ENCODE results near the gene PADI4.

Gene PADI4

GRCh38 chr1:17358557-17358956, 50.6 kb downstream of the PADI4 start:
- no peaks in the 10 kb centered on the region for H3K36me3 ChIP-seq (ENCODE audit: control insufficient read depth, low read depth, low read length)
- H3K27me3 ChIP-seq (ENCODE audit: control insufficient read depth, insufficient read depth, low read length) = no peaks in the 10 kb centered on the region
- no peak overlapping the region for H3K27ac ChIP-seq (ENCODE audit: low read length)
- no peak overlapping the region for H3K9ac ChIP-seq (ENCODE audit: low read length)
- H3K9me3 ChIP-seq (ENCODE audit: control insufficient read depth, low read depth, low read length) = no peaks in the 10 kb centered on the region
- no peaks in the 10 kb centered on the region for H3K4me1 ChIP-seq (ENCODE audit: control insufficient read depth, low read depth, low read length)
- H3K4me3 ChIP-seq (ENCODE audit: low read length) = no peak overlapping the region

GRCh38 chr1:17359031-17359430, 51.0 kb downstream of the PADI4 start:
- no peak overlapping the region for H3K4me3 ChIP-seq (ENCODE audit: low read length)
- no peaks in the 10 kb centered on the region for H3K4me1 ChIP-seq (ENCODE audit: control insufficient read depth, low read depth, low read length)
- H3K36me3 ChIP-seq (ENCODE audit: control insufficient read depth, low read depth, low read length) = no peaks in the 10 kb centered on the region
- H3K27ac ChIP-seq (ENCODE audit: low read length) = no peak overlapping the region
- no peaks in the 10 kb centered on the region for H3K27me3 ChIP-seq (ENCODE audit: control insufficient read depth, insufficient read depth, low read length)
- no peaks in the 10 kb centered on the region for H3K9me3 ChIP-seq (ENCODE audit: control insufficient read depth, low read depth, low read length)
- H3K9ac ChIP-seq (ENCODE audit: low read length) = no peak overlapping the region

GRCh38 chr1:17359808-17360207, 51.8 kb downstream of the PADI4 start:
- Histone ChIP-seq H3K4me3 (ENCODE audit: low read length) (no peak overlapping the region), H3K9ac (ENCODE audit: low read length) (no peak overlapping the region)

GRCh38 chr1:17360272-17360956, 52.4 kb downstream of the PADI4 start:
- no peaks in the 10 kb centered on the region for H3K36me3 ChIP-seq (ENCODE audit: control insufficient read depth, low read depth, low read length)
- H3K4me3 ChIP-seq (ENCODE audit: low read length) = no peak overlapping the region
- no peaks in the 10 kb centered on the region for H3K4me1 ChIP-seq (ENCODE audit: control insufficient read depth, low read depth, low read length)
- no peak overlapping the region for H3K27ac ChIP-seq (ENCODE audit: low read length)
- H3K27me3 ChIP-seq (ENCODE audit: control insufficient read depth, insufficient read depth, low read length) = no peaks in the 10 kb centered on the region
- H3K9ac ChIP-seq (ENCODE audit: low read length) = no peak overlapping the region
- H3K9me3 ChIP-seq (ENCODE audit: control insufficient read depth, low read depth, low read length) = no peaks in the 10 kb centered on the region

More at GRCh38 chr1:17359808-17360207, 51.8 kb downstream of the PADI4 start:
- Histone ChIP-seq H3K27me3 (ENCODE audit: control insufficient read depth, insufficient read depth, low read length) (no peaks in the 10 kb centered on the region), H3K27ac (ENCODE audit: low read length) (no peak overlapping the region), H3K9me3 (ENCODE audit: control insufficient read depth, low read depth, low read length) (no peaks in the 10 kb centered on the region), H3K4me1 (ENCODE audit: control insufficient read depth, low read depth, low read length) (no peaks in the 10 kb centered on the region), H3K36me3 (ENCODE audit: control insufficient read depth, low read depth, low read length) (no peaks in the 10 kb centered on the region)

- H3K27me3 ChIP-seq (ENCODE audit: control insufficient read depth, insufficient read depth, low read length) = peaks cover under 1% of the 10 kb centered on the region
- H3K27ac ChIP-seq (ENCODE audit: low read length) = no peak overlapping the region
- no peak overlapping the region for H3K9ac ChIP-seq (ENCODE audit: low read length)
Measured at GRCh38 chr1:17361687-17362086, 53.7 kb downstream of the PADI4 start.

GRCh38 chr1:17363351-17363750, 55.4 kb downstream of the PADI4 start:
- Histone ChIP-seq H3K36me3 (ENCODE audit: control insufficient read depth, low read depth, low read length) (no peaks in the 10 kb centered on the region), H3K4me3 (ENCODE audit: low read length) (no peak overlapping the region), H3K27me3 (ENCODE audit: control insufficient read depth, insufficient read depth, low read length) (peaks cover 5% of the 10 kb centered on the region), H3K9me3 (ENCODE audit: control insufficient read depth, low read depth, low read length) (no peaks in the 10 kb centered on the region), H3K9ac (ENCODE audit: low read length) (no peak overlapping the region), H3K4me1 (ENCODE audit: control insufficient read depth, low read depth, low read length) (no peaks in the 10 kb centered on the region), H3K27ac (ENCODE audit: low read length) (no peak overlapping the region)

More at GRCh38 chr1:17361687-17362086, 53.7 kb downstream of the PADI4 start:
- Histone ChIP-seq H3K36me3 (ENCODE audit: control insufficient read depth, low read depth, low read length) (no peaks in the 10 kb centered on the region), H3K9me3 (ENCODE audit: control insufficient read depth, low read depth, low read length) (no peaks in the 10 kb centered on the region), H3K4me3 (ENCODE audit: low read length) (no peak overlapping the region), H3K4me1 (ENCODE audit: control insufficient read depth, low read depth, low read length) (no peaks in the 10 kb centered on the region)

- no peak overlapping the region for H3K27ac ChIP-seq (ENCODE audit: low read length)
- H3K9me3 ChIP-seq (ENCODE audit: control insufficient read depth, low read depth, low read length) = no peaks in the 10 kb centered on the region
- H3K4me1 ChIP-seq (ENCODE audit: control insufficient read depth, low read depth, low read length) = no peaks in the 10 kb centered on the region
- H3K4me3 ChIP-seq (ENCODE audit: low read length) = no peak overlapping the region
- H3K9ac ChIP-seq (ENCODE audit: low read length) = no peak overlapping the region
- no peaks in the 10 kb centered on the region for H3K36me3 ChIP-seq (ENCODE audit: control insufficient read depth, low read depth, low read length)
- H3K27me3 ChIP-seq (ENCODE audit: control insufficient read depth, insufficient read depth, low read length) = peaks cover 5% of the 10 kb centered on the region
Measured at GRCh38 chr1:17363771-17364170, 55.8 kb downstream of the PADI4 start.

GRCh38 chr1:17365293-17365692, 57.3 kb downstream of the PADI4 start:
- no peak overlapping the region for H3K27ac ChIP-seq (ENCODE audit: low read length)
- peaks cover 5% of the 10 kb centered on the region for H3K27me3 ChIP-seq (ENCODE audit: control insufficient read depth, insufficient read depth, low read length)

GRCh38 chr1:17369466-17369865, 61.5 kb downstream of the PADI4 start:
- no peaks in the 10 kb centered on the region for H3K4me1 ChIP-seq (ENCODE audit: control insufficient read depth, low read depth, low read length)
- peaks cover 5% of the 10 kb centered on the region for H3K27me3 ChIP-seq (ENCODE audit: control insufficient read depth, insufficient read depth, low read length)
- no peak overlapping the region for H3K9ac ChIP-seq (ENCODE audit: low read length)
- no peaks in the 10 kb centered on the region for H3K9me3 ChIP-seq (ENCODE audit: control insufficient read depth, low read depth, low read length)
- no peaks in the 10 kb centered on the region for H3K36me3 ChIP-seq (ENCODE audit: control insufficient read depth, low read depth, low read length)
- H3K4me3 ChIP-seq (ENCODE audit: low read length) = no peak overlapping the region
- H3K27ac ChIP-seq (ENCODE audit: low read length) = no peak overlapping the region

More at GRCh38 chr1:17365293-17365692, 57.3 kb downstream of the PADI4 start:
- no peak overlapping the region for H3K4me3 ChIP-seq (ENCODE audit: low read length)
- H3K36me3 ChIP-seq (ENCODE audit: control insufficient read depth, low read depth, low read length) = no peaks in the 10 kb centered on the region
- H3K9me3 ChIP-seq (ENCODE audit: control insufficient read depth, low read depth, low read length) = no peaks in the 10 kb centered on the region
- no peak overlapping the region for H3K9ac ChIP-seq (ENCODE audit: low read length)
- H3K4me1 ChIP-seq (ENCODE audit: control insufficient read depth, low read depth, low read length) = no peaks in the 10 kb centered on the region

- Histone ChIP-seq H3K27ac (ENCODE audit: low read length) (no peak overlapping the region), H3K4me3 (ENCODE audit: low read length) (no peak overlapping the region), H3K4me1 (ENCODE audit: control insufficient read depth, low read depth, low read length) (no peaks in the 10 kb centered on the region), H3K36me3 (ENCODE audit: control insufficient read depth, low read depth, low read length) (no peaks in the 10 kb centered on the region), H3K27me3 (ENCODE audit: control insufficient read depth, insufficient read depth, low read length) (peaks cover 5% of the 10 kb centered on the region), H3K9me3 (ENCODE audit: control insufficient read depth, low read depth, low read length) (no peaks in the 10 kb centered on the region), H3K9ac (ENCODE audit: low read length) (no peak overlapping the region)
Measured at GRCh38 chr1:17370618-17371017, 62.6 kb downstream of the PADI4 start.

GRCh38 chr1:17371896-17372295, 63.9 kb downstream of the PADI4 start, which contains the start of gene PADI6:
PADI6 (plus strand) TSS chr1:17372196; CDS start chr1:17372246, 50 bp downstream.
- Histone ChIP-seq H3K9me3 (ENCODE audit: control insufficient read depth, low read depth, low read length) (no peaks in the 10 kb centered on the region), H3K27me3 (ENCODE audit: control insufficient read depth, insufficient read depth, low read length) (peaks cover 2% of the 10 kb centered on the region), H3K9ac (ENCODE audit: low read length) (no peak within 1 kb of the TSS), H3K27ac (ENCODE audit: low read length) (no peak within 1 kb of the TSS), H3K36me3 (ENCODE audit: control insufficient read depth, low read depth, low read length) (no peaks in the 10 kb centered on the region), H3K4me1 (ENCODE audit: control insufficient read depth, low read depth, low read length) (peaks cover 3% of the 10 kb centered on the region), H3K4me3 (ENCODE audit: low read length) (no peak within 1 kb of the TSS)

- no peak overlapping the region for H3K4me3 ChIP-seq (ENCODE audit: low read length)
- peaks cover 2% of the 10 kb centered on the region for H3K27me3 ChIP-seq (ENCODE audit: control insufficient read depth, insufficient read depth, low read length)
Measured at GRCh38 chr1:17372955-17373354, 65.0 kb downstream of the PADI4 start.

More at GRCh38 chr1:17372955-17373354, 65.0 kb downstream of the PADI4 start:
- H3K4me1 ChIP-seq (ENCODE audit: control insufficient read depth, low read depth, low read length) = peaks cover 9% of the 10 kb centered on the region
- no peaks in the 10 kb centered on the region for H3K36me3 ChIP-seq (ENCODE audit: control insufficient read depth, low read depth, low read length)
- no peak overlapping the region for H3K9ac ChIP-seq (ENCODE audit: low read length)
- H3K27ac ChIP-seq (ENCODE audit: low read length) = no peak overlapping the region
- H3K9me3 ChIP-seq (ENCODE audit: control insufficient read depth, low read depth, low read length) = no peaks in the 10 kb centered on the region

Measured in iPS-18a (cell line).